ENCODE data around the gene CCDC12. TPM values are rescaled to one million over a fixed set of nuclear protein-coding genes. Genes with fewer than 3 reads are reported as not detected.

CCDC12 gene
- total and polyA plus RNA-seq, 4 experiments from 2014 or later, result 59.3 to 102 (median 73.0) TPM

GRCh38 chr3:47008234-47008796, 31.8 kb upstream of the CCDC12 start:
- H3K27ac ChIP-seq (ENCODE audit: low read depth, low read length), result no peak overlapping the region
- no peak for DNase-seq
- no peaks in the 10 kb centered on the region for H3K4me1 ChIP-seq (ENCODE audit: insufficient read depth, low read length)
- Mint-ChIP-seq H3K4me3 (peak overlapping the region in 4 of 8 donors; percentile 28 to 57 (median 44)), H3K27ac (peak overlapping the region in 5 of 7 donors; percentile 15 to 89 (median 55)), H3K4me1 (peaks cover 0 to 12% (median 3%) of the 10 kb centered on the region in 4 donors), H3K9me3 (peaks cover 0 to 3% (median 0%) of the 10 kb centered on the region in 8 donors), H3K36me3 (peaks cover 23 to 56% of the 10 kb centered on the region in 2 donors), H3K27me3 (no peaks in the 10 kb centered on the region)
- H3K4me3 ChIP-seq (ENCODE audit: low read length in 2 of 2), result no peak overlapping the region
- H3K36me3 ChIP-seq (ENCODE audit: insufficient read depth, low read length), result peaks cover 49% of the 10 kb centered on the region
- no peaks in the 10 kb centered on the region for H3K9me3 ChIP-seq (ENCODE audit: control insufficient read depth in 1 of 2, low read length in 2 of 2)
- H3K27me3 ChIP-seq (ENCODE audit: insufficient read depth, low read length), result no peaks in the 10 kb centered on the region
- ChIA-PET CTCF (ENCODE audit: partially characterized antibody) (interaction anchor here (1.2 to 1.6 kb wide), 2 partner anchors 9 to 10 kb away, joined by 3 read pairs; no protein-coding TSS in a partner anchor), POLR2A (ENCODE audit: partially characterized antibody) (interaction anchor here (0.8 to 1.1 kb wide), 2 partner anchors 10 to 29 kb away, joined by 4 to 5 read pairs; partner anchors contain the start of gene NBEAL2)
- intact Hi-C loops (cut with micrococcal nuclease), result loop anchor here (10.0 kb wide), 1 partner anchor 316 kb away; no protein-coding TSS in a partner anchor

DNA sequence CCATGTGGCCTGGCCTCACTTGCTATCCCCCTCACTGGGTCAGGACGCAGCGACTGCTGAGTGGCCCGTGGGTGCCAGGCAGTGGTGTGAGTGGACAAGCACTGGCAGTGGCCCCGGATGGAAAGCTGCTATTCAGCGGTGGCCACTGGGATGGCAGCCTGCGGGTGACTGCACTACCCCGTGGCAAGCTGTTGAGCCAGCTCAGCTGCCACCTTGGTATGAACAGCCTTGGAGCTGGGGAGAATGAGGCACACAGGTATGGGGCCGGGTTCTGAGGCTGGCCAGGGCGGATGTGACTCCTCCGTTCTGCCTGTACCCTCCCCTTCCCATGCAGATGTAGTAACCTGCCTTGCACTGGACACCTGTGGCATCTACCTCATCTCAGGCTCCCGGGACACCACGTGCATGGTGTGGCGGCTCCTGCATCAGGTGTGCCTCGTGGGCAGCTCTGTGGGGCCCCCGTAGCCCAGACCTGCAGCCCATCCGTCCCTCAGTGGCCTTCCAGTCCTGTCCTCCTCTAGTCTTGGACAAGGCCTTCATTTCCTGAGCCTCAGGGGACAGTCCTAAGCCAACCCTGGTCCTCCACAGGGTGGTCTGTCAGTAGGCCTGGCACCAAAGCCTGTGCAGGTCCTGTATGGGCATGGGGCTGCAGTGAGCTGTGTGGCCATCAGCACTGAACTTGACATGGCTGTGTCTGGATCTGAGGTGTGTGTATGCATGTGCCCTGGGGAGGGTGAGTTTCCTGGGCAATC, 31.1 kb upstream of the CCDC12 start:
- ChIA-PET CTCF (ENCODE audit: partially characterized antibody) (interaction anchor here (1.2 to 1.6 kb wide), 3 partner anchors 9 to 20 kb away, joined by 3 to 5 read pairs (median 3); no protein-coding TSS in a partner anchor), POLR2A (ENCODE audit: partially characterized antibody) (interaction anchor here (1.6 to 2.7 kb wide), 2 partner anchors 23 to 28 kb away, joined by 4 to 7 read pairs; partner anchors contain the start of gene NBEAL2)
- H3K9me3 Mint-ChIP-seq, result peaks cover 0 to 3% (median 0%) of the 10 kb centered on the region in 8 donors
- intact Hi-C loops (cut with micrococcal nuclease), result loop anchor here (10.0 kb wide), 1 partner anchor 317 kb away; no protein-coding TSS in a partner anchor
- H3K4me1 ChIP-seq (ENCODE audit: insufficient read depth, low read length), result no peaks in the 10 kb centered on the region
- no peaks in the 10 kb centered on the region for H3K27me3 ChIP-seq (ENCODE audit: insufficient read depth, low read length)
- H3K27ac ChIP-seq (ENCODE audit: low read depth, low read length), result no peak overlapping the region
- no peak for DNase-seq
- peaks cover 55% of the 10 kb centered on the region for H3K36me3 ChIP-seq (ENCODE audit: insufficient read depth, low read length)
- no peak overlapping the region for H3K4me3 Mint-ChIP-seq
- H3K4me3 ChIP-seq (ENCODE audit: low read length in 2 of 2), result no peak overlapping the region
- peaks cover 23 to 58% of the 10 kb centered on the region in 2 donors for H3K36me3 Mint-ChIP-seq
- H3K27me3 Mint-ChIP-seq, result no peaks in the 10 kb centered on the region
- peaks cover 0 to 12% (median 3%) of the 10 kb centered on the region in 4 donors for H3K4me1 Mint-ChIP-seq
- H3K9me3 ChIP-seq (ENCODE audit: control insufficient read depth in 1 of 2, low read length in 2 of 2), result no peaks in the 10 kb centered on the region
- peak overlapping the region in 2 of 7 donors; percentile 64 to 89 for H3K27ac Mint-ChIP-seq

GRCh38 chr3:47007001-47007400, 30.5 kb upstream of the CCDC12 start:
- intact Hi-C loops (cut with micrococcal nuclease), result loop anchor here (10.0 kb wide), 1 partner anchor 318 kb away; no protein-coding TSS in a partner anchor
- ChIA-PET CTCF (ENCODE audit: partially characterized antibody) (interaction anchor here (1.3 to 1.6 kb wide), 2 partner anchors 9 to 20 kb away, joined by 3 to 5 read pairs; no protein-coding TSS in a partner anchor), POLR2A (ENCODE audit: partially characterized antibody) (interaction anchor here (1.6 to 2.7 kb wide), 2 partner anchors 22 to 28 kb away, joined by 4 to 7 read pairs; partner anchors contain the start of gene NBEAL2)
- Histone ChIP-seq H3K36me3 (ENCODE audit: insufficient read depth, low read length) (peaks cover 62% of the 10 kb centered on the region), H3K4me3 (ENCODE audit: low read length in 2 of 2) (no peak overlapping the region), H3K27me3 (ENCODE audit: insufficient read depth, low read length) (no peaks in the 10 kb centered on the region), H3K9me3 (ENCODE audit: control insufficient read depth in 1 of 2, low read length in 2 of 2) (no peaks in the 10 kb centered on the region), H3K27ac (ENCODE audit: low read depth, low read length) (no peak overlapping the region), H3K4me1 (ENCODE audit: insufficient read depth, low read length) (no peaks in the 10 kb centered on the region)
- Mint-ChIP-seq H3K9me3 (peaks cover 0 to 3% (median 0%) of the 10 kb centered on the region in 8 donors), H3K36me3 (peaks cover 26 to 63% of the 10 kb centered on the region in 2 donors), H3K27ac (peak overlapping the region in 5 of 7 donors; percentile 29 to 64 (median 51)), H3K4me3 (no peak overlapping the region), H3K4me1 (peaks cover 0 to 12% (median 3%) of the 10 kb centered on the region in 4 donors), H3K27me3 (no peaks in the 10 kb centered on the region)
- DNase-seq, result no peak

- Mint-ChIP-seq H3K27me3 (no peaks in the 10 kb centered on the region), H3K36me3 (peaks cover 29 to 65% of the 10 kb centered on the region in 2 donors), H3K4me3 (no peak overlapping the region), H3K4me1 (peaks cover 0 to 12% (median 2%) of the 10 kb centered on the region in 4 donors), H3K27ac (peak overlapping the region in 4 of 7 donors; percentile 18 to 66 (median 32)), H3K9me3 (peaks cover 0 to 3% (median 0%) of the 10 kb centered on the region in 8 donors)
- Histone ChIP-seq H3K27me3 (ENCODE audit: insufficient read depth, low read length) (no peaks in the 10 kb centered on the region), H3K4me3 (ENCODE audit: low read length in 2 of 2) (no peak overlapping the region), H3K36me3 (ENCODE audit: insufficient read depth, low read length) (peaks cover 70% of the 10 kb centered on the region), H3K27ac (ENCODE audit: low read depth, low read length) (no peak overlapping the region), H3K4me1 (ENCODE audit: insufficient read depth, low read length) (no peaks in the 10 kb centered on the region), H3K9me3 (ENCODE audit: control insufficient read depth in 1 of 2, low read length in 2 of 2) (no peaks in the 10 kb centered on the region)
- intact Hi-C loops (cut with micrococcal nuclease), result loop anchor here (10.0 kb wide), 1 partner anchor 319 kb away; no protein-coding TSS in a partner anchor
- no peak for DNase-seq
- POLR2A ChIA-PET (ENCODE audit: partially characterized antibody), result interaction anchor here (1.5 to 2.7 kb wide), 3 partner anchors 21 to 30 kb away, joined by 4 to 7 read pairs (median 5); partner anchors contain the start of genes CCDC12 and NBEAL2
- CTCF ChIA-PET (ENCODE audit: partially characterized antibody), result interaction anchor here (1.1 to 1.3 kb wide), 2 partner anchors 19 to 21 kb away, joined by 3 to 5 read pairs; no protein-coding TSS in a partner anchor
Observed at GRCh38 chr3:47006145-47006651, 29.7 kb upstream of the CCDC12 start.

DNA sequence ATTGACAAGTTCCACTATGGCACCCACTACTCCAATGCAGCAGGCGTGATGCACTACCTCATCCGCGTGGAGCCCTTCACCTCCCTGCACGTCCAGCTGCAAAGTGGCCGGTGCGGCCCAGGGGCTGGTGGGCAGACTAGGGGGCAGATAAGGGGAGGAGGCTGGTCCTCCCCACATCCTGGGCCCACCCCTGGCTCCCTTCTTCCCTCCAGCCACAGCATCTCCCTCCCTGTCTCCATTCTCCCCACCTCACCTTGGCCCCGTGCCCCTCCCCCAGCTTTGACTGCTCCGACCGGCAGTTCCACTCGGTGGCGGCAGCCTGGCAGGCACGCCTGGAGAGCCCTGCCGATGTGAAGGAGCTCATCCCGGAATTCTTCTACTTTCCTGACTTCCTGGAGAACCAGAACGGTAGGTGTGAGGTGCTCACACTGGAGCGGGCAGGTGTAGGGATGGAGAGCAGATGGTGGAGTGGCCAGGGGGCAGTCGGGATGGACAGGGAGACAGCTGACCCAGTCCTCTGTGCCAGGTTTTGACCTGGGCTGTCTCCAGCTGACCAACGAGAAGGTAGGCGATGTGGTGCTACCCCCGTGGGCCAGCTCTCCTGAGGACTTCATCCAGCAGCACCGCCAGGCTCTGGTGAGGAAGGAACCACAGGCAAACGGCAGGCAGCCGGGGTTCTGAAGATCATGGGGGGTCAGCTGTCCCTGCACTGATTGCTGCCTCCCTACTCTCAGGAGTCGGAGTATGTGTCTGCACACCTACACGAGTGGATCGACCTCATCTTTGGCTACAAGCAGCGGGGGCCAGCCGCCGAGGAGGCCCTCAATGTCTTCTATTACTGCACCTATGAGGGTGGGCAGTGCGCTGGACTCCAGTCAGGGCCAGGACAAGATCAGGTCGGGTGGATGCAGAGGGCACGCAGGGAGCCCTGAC, 28.9 kb upstream of the CCDC12 start:
- Histone ChIP-seq H3K27me3 (ENCODE audit: insufficient read depth, low read length) (no peaks in the 10 kb centered on the region), H3K36me3 (ENCODE audit: insufficient read depth, low read length) (peaks cover 77% of the 10 kb centered on the region), H3K4me1 (ENCODE audit: insufficient read depth, low read length) (no peaks in the 10 kb centered on the region), H3K27ac (ENCODE audit: low read depth, low read length) (no peak overlapping the region), H3K4me3 (ENCODE audit: low read length in 2 of 2) (no peak overlapping the region), H3K9me3 (ENCODE audit: control insufficient read depth in 1 of 2, low read length in 2 of 2) (no peaks in the 10 kb centered on the region)
- H3K9me3 Mint-ChIP-seq, result peaks cover 0 to 3% (median 0%) of the 10 kb centered on the region in 8 donors
- DNase-seq, result no peak
- ChIA-PET CTCF (ENCODE audit: partially characterized antibody) (interaction anchor here (1.1 to 1.5 kb wide), 2 partner anchors 21 to 75 kb away, joined by 3 read pairs; no protein-coding TSS in a partner anchor), POLR2A (ENCODE audit: partially characterized antibody) (interaction anchor here (1.5 to 2.7 kb wide), 2 partner anchors 26 to 29 kb away, joined by 5 to 7 read pairs; partner anchors contain the start of genes CCDC12 and NBEAL2)
- intact Hi-C loops (cut with micrococcal nuclease), result loop anchor here (10.0 kb wide), 1 partner anchor 319 kb away; no protein-coding TSS in a partner anchor
- H3K4me1 Mint-ChIP-seq, result peaks cover 0 to 5% (median 2%) of the 10 kb centered on the region in 4 donors
- peaks cover 29 to 60% of the 10 kb centered on the region in 2 donors for H3K36me3 Mint-ChIP-seq
- peak overlapping the region in 3 of 7 donors; percentile 18 to 66 (median 42) for H3K27ac Mint-ChIP-seq
- no peak overlapping the region for H3K4me3 Mint-ChIP-seq
- no peaks in the 10 kb centered on the region for H3K27me3 Mint-ChIP-seq
